GM19328 (cell line): Measurements from ENCODE around the gene ATP5ME.

Experiments
- ATAC-seq: cut with Tn5 transposase; IDR thresholded peaks from one replicate; pipeline ENCODE4 v1.9.1; 2021; ENCODE audit warnings: mild to moderate bottlenecking, moderate library complexity; ENCODE audit not compliant: unreplicated experiment

The ATP5ME gene

DNA sequence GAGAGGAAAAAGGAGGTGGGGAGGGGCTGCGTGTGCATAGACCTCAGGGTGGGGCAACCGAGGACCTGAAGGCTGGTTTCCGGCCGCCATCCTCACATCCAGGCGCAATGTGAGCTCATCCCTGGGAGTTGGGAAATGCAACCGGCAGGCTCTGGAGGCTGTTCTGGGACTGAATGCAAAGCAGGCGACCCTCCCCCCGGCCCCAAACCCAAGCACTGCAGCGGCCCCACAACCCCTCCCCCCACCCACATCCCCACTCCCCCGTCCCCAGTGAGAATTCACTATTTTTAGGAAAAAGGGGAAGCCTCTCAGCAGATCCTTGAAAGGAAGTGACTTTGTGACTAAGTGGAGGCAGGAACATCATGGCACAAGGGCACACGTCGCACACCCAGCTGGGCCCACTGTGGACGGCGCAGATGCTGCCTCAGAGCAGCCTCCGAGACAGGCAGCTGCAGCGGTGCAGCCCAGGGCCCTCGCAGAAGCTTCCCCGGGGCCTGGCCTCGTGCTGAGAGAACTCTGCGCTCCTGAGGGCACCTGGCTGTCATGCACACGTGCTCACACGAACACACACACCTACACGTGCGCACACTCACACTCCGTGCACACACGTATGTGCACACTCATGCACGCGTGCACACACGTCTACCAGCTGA is 50.0 kb downstream of the ATP5ME start:
- ATAC-seq: no peak

DNA sequence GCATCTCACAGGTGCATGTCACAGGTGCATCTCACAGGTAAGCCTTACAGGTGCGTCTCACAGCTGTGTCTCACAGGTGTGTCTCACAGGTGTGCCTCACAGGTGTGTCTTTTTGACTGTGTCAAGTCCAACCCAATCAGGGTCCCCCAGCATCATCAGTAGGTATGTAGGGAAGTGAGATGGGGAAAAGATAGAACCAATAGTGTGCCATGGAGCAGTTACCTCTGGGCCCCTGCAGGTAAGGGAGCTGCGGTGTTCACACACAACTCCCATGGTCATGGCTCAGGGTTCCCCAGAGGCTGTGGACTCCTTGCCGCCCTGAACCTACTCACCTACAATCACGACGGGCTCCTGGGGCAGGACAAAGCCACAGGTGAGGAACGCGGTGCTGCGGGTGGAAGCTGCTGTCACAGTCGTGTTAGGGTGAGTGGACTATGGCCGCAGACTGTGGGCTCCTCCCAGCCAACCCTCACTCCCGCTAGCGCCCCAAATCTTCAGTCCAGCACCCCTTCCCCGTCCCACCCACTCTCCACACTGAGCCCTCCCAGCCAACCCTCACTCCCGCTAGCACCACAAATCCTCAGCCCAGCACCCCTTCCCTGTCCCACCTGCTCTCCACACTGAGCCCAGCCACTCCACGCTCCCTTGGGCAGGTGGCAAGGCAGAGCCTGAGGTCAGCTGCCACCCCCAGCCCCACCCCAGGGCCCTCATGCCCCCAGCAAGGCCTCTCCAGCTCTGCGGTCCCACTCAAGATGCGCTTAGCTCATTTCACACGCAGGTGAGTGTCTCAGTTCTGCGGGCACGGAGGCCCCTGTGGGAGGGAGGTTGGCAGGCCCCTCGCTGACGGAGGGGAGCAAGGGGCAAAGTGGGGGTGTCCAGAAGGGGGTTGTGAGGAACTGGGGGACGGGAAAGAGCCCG is 50.8 kb downstream of the ATP5ME start:
- ATAC-seq: no peak
